NB4 (cell line): ENCODE results near the gene TMEM198.

ENCODE experiments used
- DNase-seq: peaks from one replicate; pipeline ENCODE4 v3.0.0; 2010; ENCODE audit warnings: low read depth
- H3K4me3 ChIP-seq: one replicate; pipeline ENCODE4 v1.5.1; 2011; ENCODE audit warnings: mild to moderate bottlenecking, low read depth, low read length, moderate library complexity
- MYC ChIP-seq: IDR thresholded peaks from 2 replicates; pipeline ENCODE4 v1.6.1; 2011; ENCODE audit warnings: low read depth, low read length
- POLR2A ChIP-seq: IDR thresholded peaks from 2 replicates; pipeline ENCODE4 v1.6.1; 2011; ENCODE audit warnings: mild to moderate bottlenecking; ENCODE audit not compliant: insufficient read length; ENCODE audit errors: extremely low read depth
- TF ChIP-seq, protein P1 (sequence below): IDR thresholded peaks from one replicate; pipeline ENCODE4 v1.5.1; 2012; ENCODE audit warnings: low read depth, low read length
- TF ChIP-seq, protein P2 (sequence below): IDR thresholded peaks from 2 replicates; pipeline ENCODE4 v1.6.1; 2011; ENCODE audit warnings: low read depth, low read length

TMEM198 gene

DNA sequence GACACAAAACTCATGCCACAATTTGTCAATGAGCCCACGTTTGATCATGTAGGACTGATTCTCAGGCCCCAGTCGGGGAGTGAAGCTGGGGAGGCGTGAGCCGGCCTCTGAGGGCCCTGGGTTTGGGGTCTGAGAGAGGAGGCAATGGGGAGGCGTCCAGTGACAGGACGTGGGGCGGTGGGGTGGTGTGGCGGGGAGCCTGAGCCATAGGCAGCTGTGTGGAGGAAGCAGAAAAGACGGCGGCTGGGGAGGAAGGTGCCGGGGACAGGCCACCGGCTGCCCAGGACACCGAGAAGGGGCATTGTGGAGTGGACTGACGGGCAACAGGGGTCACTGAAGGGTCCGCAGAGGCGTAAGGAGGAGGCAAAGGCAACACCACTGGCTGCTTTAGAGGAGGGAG lies 7.4 kb upstream of the TMEM198 start:
- no peak for DNase-seq
- TF ChIP-seq MYC, result no peak
- TF ChIP-seq, protein P1, sequence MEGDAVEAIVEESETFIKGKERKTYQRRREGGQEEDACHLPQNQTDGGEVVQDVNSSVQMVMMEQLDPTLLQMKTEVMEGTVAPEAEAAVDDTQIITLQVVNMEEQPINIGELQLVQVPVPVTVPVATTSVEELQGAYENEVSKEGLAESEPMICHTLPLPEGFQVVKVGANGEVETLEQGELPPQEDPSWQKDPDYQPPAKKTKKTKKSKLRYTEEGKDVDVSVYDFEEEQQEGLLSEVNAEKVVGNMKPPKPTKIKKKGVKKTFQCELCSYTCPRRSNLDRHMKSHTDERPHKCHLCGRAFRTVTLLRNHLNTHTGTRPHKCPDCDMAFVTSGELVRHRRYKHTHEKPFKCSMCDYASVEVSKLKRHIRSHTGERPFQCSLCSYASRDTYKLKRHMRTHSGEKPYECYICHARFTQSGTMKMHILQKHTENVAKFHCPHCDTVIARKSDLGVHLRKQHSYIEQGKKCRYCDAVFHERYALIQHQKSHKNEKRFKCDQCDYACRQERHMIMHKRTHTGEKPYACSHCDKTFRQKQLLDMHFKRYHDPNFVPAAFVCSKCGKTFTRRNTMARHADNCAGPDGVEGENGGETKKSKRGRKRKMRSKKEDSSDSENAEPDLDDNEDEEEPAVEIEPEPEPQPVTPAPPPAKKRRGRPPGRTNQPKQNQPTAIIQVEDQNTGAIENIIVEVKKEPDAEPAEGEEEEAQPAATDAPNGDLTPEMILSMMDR, result no peak
- TF ChIP-seq POLR2A, result no peak
- TF ChIP-seq, protein P2, sequence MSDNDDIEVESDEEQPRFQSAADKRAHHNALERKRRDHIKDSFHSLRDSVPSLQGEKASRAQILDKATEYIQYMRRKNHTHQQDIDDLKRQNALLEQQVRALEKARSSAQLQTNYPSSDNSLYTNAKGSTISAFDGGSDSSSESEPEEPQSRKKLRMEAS, result no peak
- no peak overlapping the region for H3K4me3 ChIP-seq

DNA sequence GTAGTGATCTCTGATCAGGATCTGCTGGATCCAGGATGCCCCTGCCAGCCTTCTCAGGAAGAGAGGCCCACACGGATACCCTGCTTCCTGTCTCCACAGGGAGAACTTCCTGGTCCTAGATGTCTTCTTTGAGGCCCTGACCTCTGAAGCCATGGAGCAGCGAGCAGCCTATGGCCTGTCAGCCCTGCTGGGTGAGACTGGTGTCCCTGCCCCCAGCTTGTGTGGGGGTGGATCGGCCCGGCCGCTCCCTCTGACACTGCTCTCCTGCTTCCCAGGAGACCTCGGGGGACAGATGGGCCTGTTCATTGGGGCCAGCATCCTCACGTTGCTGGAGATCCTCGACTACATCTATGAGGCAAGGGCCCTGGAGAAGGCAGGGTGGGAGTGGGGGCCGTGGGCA lies 6.9 kb upstream of the TMEM198 start:
- no peak overlapping the region for H3K4me3 ChIP-seq
- DNase-seq, result no peak
- TF ChIP-seq POLR2A (no peak), MYC (no peak)
- TF ChIP-seq, protein P1, result no peak
- TF ChIP-seq, protein P2, result no peak

DNA sequence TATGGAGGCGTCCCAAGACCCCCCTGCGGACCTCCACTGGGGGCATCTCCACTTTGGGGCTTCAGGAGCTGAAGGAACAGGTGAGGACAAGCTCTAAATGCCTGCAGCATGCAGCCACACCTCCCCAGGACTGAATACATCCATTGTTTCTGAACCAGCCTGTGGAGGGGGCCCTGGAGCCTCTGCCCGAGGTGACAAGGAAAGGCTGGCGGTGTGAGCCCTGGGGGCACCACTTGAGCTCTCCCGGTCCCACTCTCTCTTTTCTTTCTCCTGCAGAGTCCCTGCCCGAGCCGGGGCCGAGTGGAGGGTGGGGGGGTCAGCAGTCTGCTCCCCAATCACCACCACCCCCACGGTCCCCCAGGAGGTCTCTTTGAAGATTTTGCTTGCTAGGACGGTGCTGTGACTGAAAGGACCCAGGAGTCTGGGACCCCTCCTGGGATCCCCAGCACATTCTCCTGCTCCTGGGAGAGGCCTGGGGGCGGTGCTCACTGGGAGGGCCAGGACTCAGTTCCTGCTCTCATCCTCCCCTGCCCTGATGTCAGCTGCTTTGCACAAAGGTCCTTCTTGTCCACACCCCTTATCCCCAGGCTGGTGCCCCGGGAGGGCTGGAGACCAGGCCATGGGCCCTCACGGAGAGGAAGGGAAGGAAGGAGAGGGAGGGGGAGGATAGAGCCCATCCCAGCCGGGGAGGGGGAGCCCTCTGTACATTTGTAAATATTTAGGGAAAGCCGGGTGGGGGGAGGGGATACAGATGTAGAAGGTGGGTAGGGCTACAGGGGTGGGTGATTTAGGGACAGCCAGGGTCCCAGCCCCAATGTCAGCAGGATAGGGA lies 6.0 kb upstream of the TMEM198 start:
- TF ChIP-seq POLR2A (no peak), MYC (no peak)
- TF ChIP-seq, protein P1, result no peak
- TF ChIP-seq, protein P2, result no peak

DNA sequence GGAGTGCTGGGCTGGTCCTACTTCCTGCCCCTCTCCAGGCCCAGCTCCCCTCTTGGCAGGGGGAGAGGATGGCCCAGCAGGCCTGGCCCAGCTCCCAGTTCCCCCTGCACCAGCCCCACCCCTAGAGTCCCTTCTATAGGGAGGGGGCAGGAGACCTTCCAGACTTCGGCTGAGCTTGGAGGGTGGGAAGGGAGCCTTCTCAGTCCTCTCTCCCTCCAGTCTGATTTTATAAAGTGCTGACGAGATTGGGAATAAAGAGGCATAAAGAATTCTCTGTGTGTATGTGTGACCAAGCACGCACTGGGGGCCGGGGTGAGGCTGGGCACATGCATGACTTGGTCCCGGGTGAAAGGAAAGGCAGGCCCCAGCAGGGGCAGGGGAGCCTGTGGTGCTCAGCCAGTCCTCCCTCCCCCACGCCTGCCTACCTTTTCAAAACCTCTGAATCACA lies 5.3 kb upstream of the TMEM198 start:
- TF ChIP-seq MYC, result no peak
- H3K4me3 ChIP-seq, result no peak overlapping the region
- DNase-seq, result peak; percentile 41

More for the DNA sequence above, 6.0 kb upstream of the TMEM198 start:
- H3K4me3 ChIP-seq, result no peak overlapping the region
- no peak for DNase-seq

DNA sequence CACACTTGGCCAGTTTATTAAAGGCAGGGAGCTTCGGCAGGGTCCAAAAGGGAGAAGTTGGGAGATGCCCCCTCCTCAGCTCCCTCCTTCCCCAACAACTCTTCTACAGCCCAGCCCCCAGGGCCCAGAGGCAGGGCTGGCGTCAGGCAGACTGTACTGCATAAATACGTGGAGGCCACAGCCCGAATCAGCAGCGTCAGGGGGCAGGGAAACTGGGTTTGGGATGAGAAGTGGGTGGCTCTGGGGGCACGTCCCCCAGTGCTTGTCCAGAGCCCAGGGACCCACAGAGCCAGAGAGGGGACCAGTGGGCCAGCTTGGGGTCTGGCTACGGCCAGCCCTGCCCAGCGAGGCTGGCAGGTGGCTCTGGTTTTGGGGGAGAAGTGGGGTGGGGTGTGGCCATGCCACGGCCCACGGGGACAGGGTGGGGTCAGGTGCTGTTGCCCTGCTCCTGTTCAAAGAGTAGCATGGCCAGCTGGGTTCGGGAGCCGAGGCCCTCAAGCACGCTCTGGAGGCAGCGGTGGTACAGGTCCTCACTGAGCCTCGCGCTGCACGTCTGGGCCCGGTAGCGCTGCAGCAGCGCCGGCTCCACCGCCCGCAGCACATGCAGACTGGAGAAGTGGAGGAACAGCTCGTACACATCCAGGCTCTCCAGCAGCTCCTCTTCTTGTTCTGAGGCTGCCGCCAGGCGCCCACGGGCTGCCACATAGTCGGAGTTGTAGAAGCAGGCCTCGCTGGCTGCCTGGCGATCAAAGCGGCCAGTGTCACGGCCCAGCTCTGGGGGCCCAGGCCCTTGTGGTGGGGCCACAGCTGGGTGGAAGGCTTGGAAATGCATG lies 4.7 kb upstream of the TMEM198 start:
- TF ChIP-seq, protein P1, result no peak
- DNase-seq, result no peak
- no peak overlapping the region for H3K4me3 ChIP-seq

DNA sequence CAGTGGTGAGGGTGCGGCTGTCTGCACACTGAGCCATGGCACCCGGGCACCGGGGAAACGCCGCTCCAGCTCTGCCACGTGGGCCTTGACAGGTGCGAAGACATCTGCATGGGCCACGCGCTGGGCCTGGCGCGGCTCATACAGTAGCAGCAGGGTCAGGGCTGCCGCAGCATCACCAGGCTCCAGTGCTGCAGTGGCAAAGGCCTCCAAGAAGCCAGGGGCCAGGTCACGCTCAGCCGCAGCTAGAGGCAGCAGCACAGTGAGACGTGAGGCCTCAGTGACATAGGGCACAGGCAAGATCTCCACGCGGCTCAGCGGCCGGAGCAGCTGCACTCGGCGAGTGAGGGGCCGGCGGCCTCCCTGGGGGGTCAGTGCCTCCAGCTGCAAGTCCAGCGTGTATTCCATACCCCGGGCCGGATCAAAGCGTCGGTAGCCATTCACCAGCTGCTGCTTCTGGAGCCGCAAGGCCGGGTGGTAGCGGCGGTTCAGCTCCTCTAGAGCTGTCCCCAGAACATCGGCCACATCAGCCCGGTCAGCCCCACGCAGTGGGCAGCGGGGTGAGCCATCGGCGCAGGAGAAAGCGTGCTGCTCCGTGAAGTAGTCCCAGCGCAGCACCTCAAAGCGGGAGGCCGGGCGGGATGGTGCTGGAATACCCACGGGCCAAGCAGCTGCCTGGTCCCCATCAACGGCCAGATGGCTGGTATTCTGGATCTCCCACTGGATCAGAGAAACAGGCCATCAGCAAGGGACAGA lies 3.7 kb upstream of the TMEM198 start:
- H3K4me3 ChIP-seq, result no peak overlapping the region
- DNase-seq, result no peak
- TF ChIP-seq POLR2A (no peak), MYC (no peak)
- TF ChIP-seq, protein P2, result no peak
- TF ChIP-seq, protein P1, result no peak
